BJ (cell line): ENCODE data around the gene GOT1. TPM values are rescaled to one million over a fixed set of nuclear protein-coding genes. Genes with fewer than 3 reads are reported as not detected.

ENCODE experiments used
- CTCF ChIA-PET: fragments of 350-600 bp; formaldehyde crosslinking; extraction: SDS; loops from one replicate; lab custom pipeline; 2021; ENCODE audit warnings: antibody characterized with exemption, inconsistent platforms; lab: Yijun Ruan, JAX
- POLR2A ChIA-PET: fragments of 300-600 bp; sonication (Branson Sonifier 250); formaldehyde crosslinking; extraction: SDS; loops from one replicate; lab custom pipeline; 2021; ENCODE audit warnings: antibody characterized with exemption; lab: Charles Lee
- DNase-seq: peaks from one replicate; pipeline ENCODE4 v3.0.0-alpha.2; 2011; ENCODE audit warnings: low read depth
- H3K27me3 ChIP-seq: 2 replicates; pipeline ENCODE4 v1.6.0; 2011; ENCODE audit warnings: low read length; ENCODE audit not compliant: control insufficient read depth, insufficient read depth
- H3K36me3 ChIP-seq: 2 replicates; pipeline ENCODE4 v1.5.1; 2011; ENCODE audit warnings: low read length; ENCODE audit not compliant: control insufficient read depth, insufficient read depth
- H3K4me3 ChIP-seq: 2 replicates; pipeline ENCODE4 v1.5.1; 2011; ENCODE audit warnings: low read depth, mild to moderate bottlenecking, control low read depth, low read length
- CTCF ChIP-seq: IDR thresholded peaks from 2 replicates; pipeline ENCODE4 v1.5.1; 2011; ENCODE audit warnings: low read depth, mild to moderate bottlenecking, control low read depth, inconsistent platforms, low read length, moderate library complexity; ENCODE audit not compliant: insufficient read depth
- polyA plus RNA-seq: library from polyadenylated mRNA; depleted of rRNA; stranded (reverse); fragments of >200 nt; gene quantifications from 2 replicates; pipeline ENCODE4 v1.2.3, GENCODE V29; 2011

Gene GOT1
- polyA plus RNA-seq, 1 experiment, result 41.4 TPM

GRCh38 chr10:99456207-99456930 is 25.9 kb upstream of the GOT1 start:
- no peak for TF ChIP-seq CTCF
- no peaks in the 10 kb centered on the region for H3K36me3 ChIP-seq
- POLR2A ChIA-PET, result no interaction called here
- CTCF ChIA-PET, result no interaction called here
- no peak overlapping the region for H3K4me3 ChIP-seq
- H3K27me3 ChIP-seq, result peaks cover 12% of the 10 kb centered on the region
- no peak for DNase-seq

GRCh38 chr10:99451981-99452380 is 21.6 kb upstream of the GOT1 start:
- H3K27me3 ChIP-seq, result peaks cover 18% of the 10 kb centered on the region
- ChIA-PET CTCF (interaction anchor here (1.1 kb wide), 1 partner anchor 14 kb away, joined by 4 read pairs; no protein-coding TSS in a partner anchor), POLR2A (no interaction called here)
- no peak for DNase-seq
- no peak overlapping the region for H3K4me3 ChIP-seq
- no peak for TF ChIP-seq CTCF
- no peaks in the 10 kb centered on the region for H3K36me3 ChIP-seq

GRCh38 chr10:99451499-99451788 is 21.0 kb upstream of the GOT1 start:
- CTCF ChIA-PET, result interaction anchor here (3.7 kb wide), 1 partner anchor 16 kb away, joined by 23 read pairs; no protein-coding TSS in a partner anchor

GRCh38 chr10:99450624-99451498 is 20.4 kb upstream of the GOT1 start:
- no peak for DNase-seq
- Histone ChIP-seq H3K4me3 (no peak overlapping the region), H3K27me3 (peaks cover 18% of the 10 kb centered on the region), H3K36me3 (no peaks in the 10 kb centered on the region)
- ChIA-PET CTCF (interaction anchor here (3.7 kb wide), 1 partner anchor 15 kb away, joined by 23 read pairs; no protein-coding TSS in a partner anchor), POLR2A (no interaction called here)
- no peak for TF ChIP-seq CTCF

More at GRCh38 chr10:99451499-99451788, 21.0 kb upstream of the GOT1 start:
- TF ChIP-seq CTCF, result no peak
- peaks cover 18% of the 10 kb centered on the region for H3K27me3 ChIP-seq
- H3K4me3 ChIP-seq, result no peak overlapping the region
- no peaks in the 10 kb centered on the region for H3K36me3 ChIP-seq
- POLR2A ChIA-PET, result no interaction called here
- no peak for DNase-seq

GRCh38 chr10:99450156-99450555 is 19.7 kb upstream of the GOT1 start:
- no peak for DNase-seq
- POLR2A ChIA-PET, result no interaction called here
- peaks cover 14% of the 10 kb centered on the region for H3K27me3 ChIP-seq

More at GRCh38 chr10:99450156-99450555, 19.7 kb upstream of the GOT1 start:
- no peak overlapping the region for H3K4me3 ChIP-seq
- TF ChIP-seq CTCF, result no peak
- CTCF ChIA-PET, result interaction anchor here (3.7 kb wide), 1 partner anchor 14 kb away, joined by 23 read pairs; no protein-coding TSS in a partner anchor
- no peaks in the 10 kb centered on the region for H3K36me3 ChIP-seq
